KG1 (cell line): ENCODE measurements around the gene HES5.
"Not testable (repeated sequence)": the region's sequence is repeated elsewhere in the genome, so short reads cannot be mapped to it uniquely, and the experiment has no call there.

Source experiments
- DNase-seq: peaks from one replicate; lab custom pipeline; 2025; lab: John Stamatoyannopoulos, UW

Gene HES5

GRCh38 chr1:2560299-2561073 is 30.4 kb upstream of the HES5 start:
- DNase-seq, result no peak

GRCh38 chr1:2559509-2560298 is 29.6 kb upstream of the HES5 start:
- no peak for DNase-seq

- DNase-seq, result no peak
Measured at GRCh38 chr1:2558861-2559260, 28.8 kb upstream of the HES5 start.

- DNase-seq, result no peak
Measured at GRCh38 chr1:2558420-2558819, 28.4 kb upstream of the HES5 start.

- DNase-seq, result no peak
Measured at GRCh38 chr1:2557482-2558400, 27.7 kb upstream of the HES5 start.

GRCh38 chr1:2556678-2557481 is 26.8 kb upstream of the HES5 start:
- DNase-seq, result no peak

GRCh38 chr1:2556277-2556677 is 26.2 kb upstream of the HES5 start, which contains the start of gene TNFRSF14:
Gene TNFRSF14 (plus strand): TSS chr1:2556371. CDS start chr1:2556665, 294 bp downstream.
- DNase-seq, result peak; percentile 31

- DNase-seq, result peak; percentile 84
Measured at GRCh38 chr1:2555634-2556276, 25.7 kb upstream of the HES5 start.

- DNase-seq, result no peak
Measured at GRCh38 chr1:2554621-2555387, 24.7 kb upstream of the HES5 start.

GRCh38 chr1:2553871-2554620 is 24.0 kb upstream of the HES5 start:
- no peak for DNase-seq

- not testable (repeated sequence) for DNase-seq
Measured at GRCh38 chr1:2553076-2553475, 23.0 kb upstream of the HES5 start.

- no peak for DNase-seq
Measured at GRCh38 chr1:2552189-2552588, 22.1 kb upstream of the HES5 start.

GRCh38 chr1:2551544-2551943 is 21.5 kb upstream of the HES5 start:
- DNase-seq, result not testable (repeated sequence)

- DNase-seq, result not testable (repeated sequence)
Measured at GRCh38 chr1:2550309-2550861, 20.3 kb upstream of the HES5 start.

- not testable (repeated sequence) for DNase-seq
Measured at GRCh38 chr1:2549367-2550029, 19.4 kb upstream of the HES5 start.

- peak; percentile 41 for DNase-seq
Measured at GRCh38 chr1:2548068-2548589, 18.1 kb upstream of the HES5 start.

GRCh38 chr1:2547210-2548067 is 17.4 kb upstream of the HES5 start:
- no peak for DNase-seq
